SK-N-SH treated with all-trans-retinoic acid at 6 μM for 48 hours (cell line): ENCODE measurements around the gene AIDA.

Experiments
- ATAC-seq: fragments of 200-7000 bp; cut with Tn5 transposase; 3 replicates; pipeline ENCODE4 v1.9.1; 2020; ENCODE audit warnings: mild to moderate bottlenecking, moderate library complexity
- ARNTL ChIP-seq: fragments of 450-650 bp; formaldehyde crosslinking; IDR thresholded peaks from 2 replicates; pipeline ENCODE4 v1.5.0; 2020; ENCODE audit warnings: low read depth, mild to moderate bottlenecking, moderate library complexity, borderline replicate concordance
- BACH2 ChIP-seq: fragments of 250-450 bp; sonication (Bioruptor Pico); IDR thresholded peaks from 2 replicates; pipeline ENCODE4 v1.9.0; 2021; ENCODE audit warnings: mild to moderate bottlenecking, borderline replicate concordance
- CREB5 ChIP-seq: fragments of 250-450 bp; sonication (Bioruptor Pico); IDR thresholded peaks from 2 replicates; pipeline ENCODE4 v1.5.1; 2020; ENCODE audit warnings: low read depth, mild to moderate bottlenecking, moderate library complexity
- CSDC2 ChIP-seq: fragments of 250-450 bp; sonication (Bioruptor Pico); IDR thresholded peaks from 2 replicates; pipeline ENCODE4 v1.5.0; 2020; ENCODE audit warnings: mild to moderate bottlenecking, moderate library complexity
- CSRNP3 ChIP-seq: fragments of 250-450 bp; sonication (Bioruptor Pico); IDR thresholded peaks from 2 replicates; pipeline ENCODE4 v1.5.1; 2021; ENCODE audit warnings: mild to moderate bottlenecking, moderate library complexity
- ESRRG ChIP-seq: fragments of 250-450 bp; sonication (Bioruptor Pico); IDR thresholded peaks from 2 replicates; pipeline ENCODE4 v1.6.1; 2021; ENCODE audit warnings: mild to moderate bottlenecking
- GLIS3 ChIP-seq: fragments of 250-450 bp; sonication (Bioruptor Pico); IDR thresholded peaks from 2 replicates; pipeline ENCODE4 v1.5.0; 2020; ENCODE audit warnings: mild to moderate bottlenecking, moderate library complexity
- ISL1 ChIP-seq: fragments of 250-450 bp; sonication (Bioruptor Pico); IDR thresholded peaks from 2 replicates; pipeline ENCODE4 v2.1.2; 2022; ENCODE audit warnings: mild to moderate bottlenecking, moderate library complexity
- OSR1 ChIP-seq: fragments of 250-450 bp; sonication (Bioruptor Pico); IDR thresholded peaks from 2 replicates; pipeline ENCODE4 v1.8.0; 2022; ENCODE audit warnings: moderate library complexity, mild to moderate bottlenecking, inconsistent platforms
- POU6F1 ChIP-seq: fragments of 250-450 bp; sonication (Bioruptor Pico); IDR thresholded peaks from 2 replicates; pipeline ENCODE4 v1.8.0; 2021; ENCODE audit warnings: low read depth, mild to moderate bottlenecking, moderate library complexity, borderline replicate concordance
- PPARA ChIP-seq: fragments of 250-450 bp; sonication (Bioruptor Pico); IDR thresholded peaks from 2 replicates; pipeline ENCODE4 v1.5.0; 2020; ENCODE audit warnings: mild to moderate bottlenecking, borderline replicate concordance
- RARB ChIP-seq: fragments of 250-450 bp; sonication (Bioruptor Pico); IDR thresholded peaks from 2 replicates; pipeline ENCODE4 v1.8.0; 2021; ENCODE audit warnings: mild to moderate bottlenecking, moderate library complexity
- SNAI2 ChIP-seq: fragments of 250-450 bp; sonication (Bioruptor Pico); IDR thresholded peaks from 2 replicates; pipeline ENCODE4 v1.5.0; 2020; ENCODE audit warnings: mild to moderate bottlenecking, moderate library complexity
- TCF4 ChIP-seq: fragments of 250-450 bp; sonication (Bioruptor Pico); IDR thresholded peaks from 2 replicates; pipeline ENCODE4 v1.8.0; 2021; ENCODE audit warnings: mild to moderate bottlenecking, moderate library complexity, borderline replicate concordance
- TOX ChIP-seq: fragments of 250-450 bp; sonication (Bioruptor Pico); IDR thresholded peaks from 2 replicates; pipeline ENCODE4 v1.8.0; 2021; ENCODE audit warnings: mild to moderate bottlenecking, moderate library complexity, borderline replicate concordance
- ZC3H10 ChIP-seq: fragments of 250-450 bp; sonication (Bioruptor Pico); IDR thresholded peaks from 2 replicates; pipeline ENCODE4 v1.5.1; 2021; ENCODE audit warnings: mild to moderate bottlenecking, moderate library complexity
- ZFP3 ChIP-seq: fragments of 250-450 bp; sonication (Bioruptor Pico); IDR thresholded peaks from 2 replicates; pipeline ENCODE4 v1.5.0; 2020; ENCODE audit warnings: mild to moderate bottlenecking, moderate library complexity
- ZFP30 ChIP-seq: fragments of 450-650 bp; formaldehyde crosslinking; IDR thresholded peaks from 2 replicates; pipeline ENCODE4 v1.5.0; 2022; ENCODE audit warnings: mild to moderate bottlenecking, moderate library complexity
- ZNF565 ChIP-seq: fragments of 450-650 bp; formaldehyde crosslinking; conservative IDR thresholded peaks from 2 replicates; pipeline ENCODE4 v1.5.0; 2020; ENCODE audit warnings: low read depth, mild to moderate bottlenecking, moderate library complexity
- ZNF8 ChIP-seq: fragments of 450-650 bp; formaldehyde crosslinking; IDR thresholded peaks from 2 replicates; pipeline ENCODE4 v1.5.0; 2020; ENCODE audit warnings: mild to moderate bottlenecking, moderate library complexity
- TF ChIP-seq, protein P1 (sequence below): fragments of 250-450 bp; sonication (Bioruptor Pico); IDR thresholded peaks from 2 replicates; pipeline ENCODE4 v1.8.0; 2020; ENCODE audit warnings: mild to moderate bottlenecking, moderate library complexity, borderline replicate concordance

AIDA gene

GRCh38 chr1:222728746-222729145 is 16.5 kb upstream of the AIDA start:
- TF ChIP-seq RARB (CRISPR knock-in tag), result no peak
- TF ChIP-seq ZNF8 (CRISPR knock-in tag), result no peak
- no peak for TF ChIP-seq ARNTL (CRISPR knock-in tag)
- no peak for TF ChIP-seq CREB5 (CRISPR knock-in tag)
- TF ChIP-seq ISL1 (CRISPR knock-in tag), result no peak
- TF ChIP-seq ESRRG, result no peak
- no peak for TF ChIP-seq OSR1 (CRISPR knock-in tag)
- TF ChIP-seq GLIS3, result no peak
- no peak for TF ChIP-seq ZC3H10
- TF ChIP-seq BACH2 (CRISPR knock-in tag), result no peak
- TF ChIP-seq ZNF565 (CRISPR knock-in tag), result no peak
- TF ChIP-seq ZFP3 (CRISPR knock-in tag), result no peak
- no peak for TF ChIP-seq PPARA (CRISPR knock-in tag)
- no peak for TF ChIP-seq CSDC2 (CRISPR knock-in tag)
- TF ChIP-seq CSRNP3 (CRISPR knock-in tag), result no peak
- TF ChIP-seq POU6F1, result no peak
- TF ChIP-seq, protein P1, sequence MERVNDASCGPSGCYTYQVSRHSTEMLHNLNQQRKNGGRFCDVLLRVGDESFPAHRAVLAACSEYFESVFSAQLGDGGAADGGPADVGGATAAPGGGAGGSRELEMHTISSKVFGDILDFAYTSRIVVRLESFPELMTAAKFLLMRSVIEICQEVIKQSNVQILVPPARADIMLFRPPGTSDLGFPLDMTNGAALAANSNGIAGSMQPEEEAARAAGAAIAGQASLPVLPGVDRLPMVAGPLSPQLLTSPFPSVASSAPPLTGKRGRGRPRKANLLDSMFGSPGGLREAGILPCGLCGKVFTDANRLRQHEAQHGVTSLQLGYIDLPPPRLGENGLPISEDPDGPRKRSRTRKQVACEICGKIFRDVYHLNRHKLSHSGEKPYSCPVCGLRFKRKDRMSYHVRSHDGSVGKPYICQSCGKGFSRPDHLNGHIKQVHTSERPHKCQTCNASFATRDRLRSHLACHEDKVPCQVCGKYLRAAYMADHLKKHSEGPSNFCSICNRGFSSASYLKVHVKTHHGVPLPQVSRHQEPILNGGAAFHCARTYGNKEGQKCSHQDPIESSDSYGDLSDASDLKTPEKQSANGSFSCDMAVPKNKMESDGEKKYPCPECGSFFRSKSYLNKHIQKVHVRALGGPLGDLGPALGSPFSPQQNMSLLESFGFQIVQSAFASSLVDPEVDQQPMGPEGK (CRISPR knock-in tag), result no peak
- TF ChIP-seq TOX, result no peak
- no peak for TF ChIP-seq ZFP30 (CRISPR knock-in tag)
- no peak for TF ChIP-seq SNAI2 (CRISPR knock-in tag)
- no peak for ATAC-seq

DNA sequence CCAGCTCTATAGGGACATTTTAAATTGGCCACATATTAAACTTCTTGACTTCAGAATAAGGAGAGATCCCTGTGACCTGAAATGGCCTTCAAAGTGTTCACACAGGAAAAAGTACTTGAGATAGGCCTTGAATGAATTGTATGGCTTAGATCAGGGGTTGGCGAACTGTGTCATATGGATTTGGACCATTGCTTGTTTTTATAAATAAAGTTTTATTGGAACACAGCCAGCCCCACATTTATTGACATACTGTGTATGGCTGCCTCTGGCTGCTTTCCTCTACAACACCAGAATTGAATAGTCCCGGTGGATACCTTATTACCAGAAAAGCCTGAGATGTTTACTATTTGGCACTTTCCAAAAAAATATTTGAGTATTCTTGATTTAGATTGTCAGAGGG is 4.1 kb upstream of the AIDA start:
- TF ChIP-seq TCF4 (no peak), OSR1 (CRISPR knock-in tag) (no peak), ZFP30 (CRISPR knock-in tag) (no peak), BACH2 (CRISPR knock-in tag) (no peak), ISL1 (CRISPR knock-in tag) (no peak), CSRNP3 (CRISPR knock-in tag) (no peak)
- TF ChIP-seq, protein P1 (CRISPR knock-in tag), result no peak

More for the DNA sequence above, 4.1 kb upstream of the AIDA start:
- ATAC-seq, result no peak
